Small intestine (tissue), 7 donors: ENCODE results near the gene POC1A. TPM values are rescaled to one million over a fixed set of nuclear protein-coding genes. Genes with fewer than 3 reads are reported as not detected.
A peak's percentile ranks its signal among the peaks of the same experiment; 100 is the strongest.

ENCODE experiments used
- DNase-seq, 2 donors: peaks; one replicate each; pipeline versions ENCODE4 v3.0.0 to v3.0.0-alpha.2; 2013
- FAIRE-seq: peaks from 2 replicates; lab custom pipeline; 2012; peaks lifted over from hg19 to GRCh38; lab: Jason Lieb, UNC
- H3K27ac ChIP-seq, 3 donors: one replicate each; pipeline ENCODE4 v1.5.1; 2013; ENCODE audit warnings: low read length in 2 of 3, mild to moderate bottlenecking in 2 of 3, control low read depth in 1 of 3, inconsistent platforms in 1 of 3, low read depth in 1 of 3, moderate library complexity in 1 of 3
- H3K27me3 ChIP-seq, 3 donors: one replicate each; pipeline ENCODE4 v1.6.1; 2013; ENCODE audit warnings: low read length in 3 of 3, inconsistent platforms in 1 of 3; ENCODE audit not compliant: control insufficient read depth in 3 of 3, insufficient read depth in 3 of 3
- H3K36me3 ChIP-seq, 3 donors: one replicate each; pipeline ENCODE4 v1.6.1; 2013; ENCODE audit warnings: low read length in 3 of 3, inconsistent platforms in 1 of 3, low read depth in 1 of 3, mild to moderate bottlenecking in 1 of 3, moderate library complexity in 1 of 3; ENCODE audit not compliant: control insufficient read depth in 3 of 3, insufficient read depth in 2 of 3
- H3K4me1 ChIP-seq, 3 donors: one replicate each; pipeline ENCODE4 v1.6.1; 2013; ENCODE audit warnings: low read length in 2 of 3, inconsistent platforms in 1 of 3, low read depth in 1 of 3, mild to moderate bottlenecking in 1 of 3, moderate library complexity in 1 of 3; ENCODE audit not compliant: control insufficient read depth in 3 of 3, insufficient read depth in 2 of 3
- H3K4me3 ChIP-seq, 3 donors: one replicate each; pipeline ENCODE4 v1.5.1; 2013; ENCODE audit warnings: low read length in 3 of 3, control low read depth in 1 of 3, inconsistent platforms in 1 of 3, low read depth in 1 of 3, mild to moderate bottlenecking in 1 of 3, moderate library complexity in 1 of 3
- H3K9me3 ChIP-seq, 2 donors: one replicate each; pipeline ENCODE4 v1.6.1; 2013; ENCODE audit warnings: low read depth in 1 of 2, low read length in 1 of 2; ENCODE audit not compliant: control insufficient read depth in 2 of 2, insufficient read depth in 1 of 2
- WGBS, 3 donors: extraction: QIAGEN DNeasy Blood & Tissue Kit; methylation state at CpG; one replicate each; pipeline ENCODE4 v1.1.7; 2013; 5-methylcytosine and 5-hydroxymethylcytosine counted together
- polyA plus RNA-seq, 4 donors: library from polyadenylated mRNA; stranded (reverse) in 3 of 4; unstranded in 1 of 4; fragments of 200-250 nt in 3 of 4; fragments of 120-200 nt in 1 of 4; gene quantifications; one replicate each; pipeline versions ENCODE4 v1.2.1 to v1.2.3, GENCODE V29; 2013
- donor health status: healthy with polysubstance abuse.
- donor health status: control.
- donor health status: control.
- donor health status: Bipolar disorder and iron deficiency.
- donor health status: healthy.

The POC1A gene
- polyA plus RNA-seq, 4 donors, result 2.7 to 19.4 (median 4.8) TPM

DNA sequence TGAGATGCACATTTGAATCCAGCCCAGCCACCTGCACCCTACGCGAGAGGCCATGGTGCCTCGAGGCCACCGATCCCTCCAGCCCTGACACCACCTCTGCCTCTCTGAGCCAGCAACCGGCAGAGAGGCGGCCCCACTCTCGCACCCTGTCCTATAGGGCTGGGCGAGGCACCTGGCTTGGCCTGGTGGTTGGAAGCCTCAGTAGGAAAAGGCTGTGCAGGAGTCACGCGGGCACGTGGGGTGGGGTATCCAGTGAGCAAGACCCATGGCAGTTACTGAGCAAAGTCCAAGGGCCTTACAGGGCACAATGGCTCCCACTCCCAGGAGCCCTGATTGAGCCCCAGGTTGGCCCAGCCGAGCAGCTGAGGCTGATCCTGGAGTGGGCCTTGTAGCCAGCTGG lies 85.5 kb downstream of the POC1A start:
- WGBS, 3 donors, result 36 to 71% (median 60%) methylated on average over 11 to 12 of the region's 12 CpGs
- peaks cover 0 to 20% (median 2%) of the 10 kb centered on the region in 3 donors for H3K4me1 ChIP-seq
- no peak overlapping the region for H3K4me3 ChIP-seq
- no peaks in the 10 kb centered on the region for H3K9me3 ChIP-seq
- FAIRE-seq (no peak), DNase-seq (peak; percentile 66 to 83)
- H3K27me3 ChIP-seq, result no peaks in the 10 kb centered on the region
- peak overlapping the region in 1 of 3 donors; percentile 54 for H3K27ac ChIP-seq
- H3K36me3 ChIP-seq, result peaks cover 0 to 2% (median 0%) of the 10 kb centered on the region in 3 donors

DNA sequence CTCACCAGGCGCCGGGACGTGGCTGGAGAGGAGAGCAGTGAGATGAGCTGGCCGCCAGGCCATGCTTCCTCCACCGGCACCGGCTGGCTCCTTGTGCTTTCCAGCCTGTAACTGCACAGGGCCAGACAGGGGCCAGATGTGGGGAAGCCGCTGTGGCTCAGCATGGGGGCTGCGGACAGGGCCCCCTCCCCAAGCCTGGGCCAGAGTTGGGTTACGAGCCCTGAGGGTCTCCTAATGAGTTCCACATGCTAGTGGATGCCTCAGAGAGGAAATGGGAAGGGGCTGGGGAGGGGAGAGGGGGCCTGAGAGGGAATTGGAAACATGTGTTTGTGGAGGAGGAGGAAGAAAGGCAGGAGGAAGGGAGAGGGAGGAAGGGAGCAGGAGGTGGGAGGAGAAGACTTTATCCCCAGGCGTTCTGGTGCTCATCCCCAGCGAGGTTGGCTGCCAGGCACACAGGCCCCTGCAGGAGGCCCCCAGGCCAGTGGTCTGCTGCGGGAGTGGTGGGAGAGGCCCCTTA lies 86.1 kb downstream of the POC1A start:
- H3K27ac ChIP-seq, result peak overlapping the region in 1 of 3 donors; percentile 55
- no peak for FAIRE-seq
- no peak overlapping the region for H3K4me3 ChIP-seq
- no peak for DNase-seq
- no peaks in the 10 kb centered on the region for H3K27me3 ChIP-seq
- no peaks in the 10 kb centered on the region for H3K9me3 ChIP-seq
- peaks cover 0 to 20% (median 2%) of the 10 kb centered on the region in 3 donors for H3K4me1 ChIP-seq
- H3K36me3 ChIP-seq, result peaks cover 0 to 2% (median 0%) of the 10 kb centered on the region in 3 donors
- WGBS, 3 donors, result 73 to 94% (median 86%) methylated on average over 12 of the region's 12 CpGs

DNA sequence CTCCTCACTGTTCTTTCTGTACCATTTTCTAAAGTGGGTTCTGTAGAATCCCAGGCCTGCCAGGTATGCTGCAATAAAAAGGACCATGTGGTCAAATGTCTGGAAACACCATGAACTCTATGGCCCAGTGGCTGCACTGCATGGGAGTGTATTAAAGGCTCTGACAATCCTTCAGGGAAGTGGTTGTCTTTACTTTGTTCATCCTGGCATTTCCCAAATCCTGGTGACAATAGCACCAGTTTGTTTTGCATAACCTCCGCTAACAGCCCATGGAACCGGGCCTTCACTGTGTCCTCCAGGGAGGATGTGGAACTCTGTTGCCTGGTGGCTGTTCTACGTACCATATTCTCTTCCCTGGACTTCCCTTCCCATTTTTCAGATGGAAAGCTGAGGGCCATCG lies 86.7 kb downstream of the POC1A start:
- Histone ChIP-seq H3K27ac (peak overlapping the region in 1 of 3 donors; percentile 55), H3K4me1 (peaks cover 0 to 20% (median 2%) of the 10 kb centered on the region in 3 donors), H3K27me3 (no peaks in the 10 kb centered on the region), H3K9me3 (no peaks in the 10 kb centered on the region), H3K4me3 (no peak overlapping the region), H3K36me3 (peaks cover 0 to 2% (median 0%) of the 10 kb centered on the region in 3 donors)
- WGBS, 3 donors, result 89 to 94% (median 94%) methylated on average over 4 of the region's 4 CpGs
- FAIRE-seq (no peak), DNase-seq (no peak)

DNA sequence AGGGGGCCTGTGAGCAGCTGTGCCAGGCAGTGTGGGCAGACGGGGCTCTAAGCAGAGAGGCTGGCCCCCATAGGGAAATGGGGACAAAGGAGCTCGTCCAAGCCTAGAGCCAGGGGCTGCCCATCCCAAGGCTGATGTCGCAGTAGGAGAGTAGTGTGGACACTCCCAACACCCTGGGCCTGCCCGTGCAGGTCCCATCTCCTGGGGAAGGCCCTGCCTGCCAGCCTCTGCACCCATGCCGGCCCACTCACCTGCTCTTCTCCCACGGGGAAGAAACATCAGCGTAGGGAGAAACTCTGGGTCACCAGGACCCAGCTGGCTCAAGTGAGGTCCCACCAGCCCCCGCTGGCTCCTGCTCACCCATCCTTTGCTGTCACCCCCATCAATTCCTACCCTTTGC lies 87.2 kb downstream of the POC1A start:
- FAIRE-seq (no peak), DNase-seq (no peak)
- peaks cover 0 to 20% (median 2%) of the 10 kb centered on the region in 3 donors for H3K4me1 ChIP-seq
- H3K9me3 ChIP-seq, result no peaks in the 10 kb centered on the region
- H3K27me3 ChIP-seq, result no peaks in the 10 kb centered on the region
- 92 to 95% (median 94%) methylated on average over 7 to 8 of the region's 8 CpGs for WGBS, 3 donors
- H3K27ac ChIP-seq, result no peak overlapping the region
- no peak overlapping the region for H3K4me3 ChIP-seq
- H3K36me3 ChIP-seq, result peaks cover 0 to 2% (median 0%) of the 10 kb centered on the region in 3 donors

DNA sequence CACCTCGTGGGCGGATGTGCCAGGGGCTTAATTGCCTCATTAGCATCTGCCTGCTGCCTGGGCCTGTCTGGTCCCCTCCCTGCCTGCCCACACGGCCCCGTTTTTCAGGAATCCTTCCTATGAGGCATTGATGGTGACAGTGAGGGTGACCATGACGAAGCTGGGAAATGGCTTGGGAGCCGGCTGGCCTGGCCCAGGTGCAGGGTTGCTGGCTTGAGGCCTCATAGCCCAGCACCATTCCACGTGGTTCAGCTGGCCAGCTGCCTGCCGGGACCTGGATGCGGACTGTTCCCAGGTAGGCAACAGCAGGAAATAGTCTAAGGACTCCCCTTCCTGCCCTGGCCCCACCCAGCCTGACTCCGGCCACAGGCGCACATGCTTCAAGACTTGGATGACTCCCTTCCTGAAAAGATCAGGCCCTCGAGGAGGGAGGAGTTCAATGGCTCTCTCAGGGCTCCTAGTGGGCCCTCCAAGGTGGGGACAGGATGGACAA lies 88.9 kb downstream of the POC1A start:
- FAIRE-seq (no peak), DNase-seq (peak in 1 of 2 donors; percentile 28)
- Histone ChIP-seq H3K27ac (no peak overlapping the region), H3K36me3 (no peaks in the 10 kb centered on the region), H3K9me3 (no peaks in the 10 kb centered on the region), H3K27me3 (no peaks in the 10 kb centered on the region), H3K4me1 (peaks cover 0 to 20% (median 2%) of the 10 kb centered on the region in 3 donors), H3K4me3 (no peak overlapping the region)
- WGBS, 3 donors, result 31 to 59% (median 46%) methylated on average over 12 of the region's 12 CpGs

DNA sequence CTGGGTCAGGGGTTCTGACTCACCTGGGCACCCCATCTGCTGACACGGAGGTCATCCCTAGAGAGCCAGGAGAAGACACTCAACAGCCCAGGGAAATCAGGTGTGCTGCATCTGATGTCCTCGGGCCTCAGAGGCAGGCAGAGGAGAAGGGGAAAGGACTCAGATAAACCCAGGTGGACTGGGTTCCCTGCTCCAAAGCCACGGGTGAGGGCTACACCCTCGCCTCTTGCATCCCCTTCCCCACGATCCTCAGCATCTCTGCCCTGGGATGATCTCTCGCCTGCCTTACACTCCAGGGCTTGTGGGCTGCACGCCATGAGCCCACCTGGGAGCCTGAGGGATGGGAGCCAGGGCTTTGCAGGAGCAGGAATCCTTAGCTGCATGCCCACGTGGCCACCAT lies 89.7 kb downstream of the POC1A start:
- Histone ChIP-seq H3K27me3 (no peaks in the 10 kb centered on the region), H3K4me3 (no peak overlapping the region), H3K4me1 (peaks cover 0 to 20% (median 2%) of the 10 kb centered on the region in 3 donors), H3K9me3 (no peaks in the 10 kb centered on the region), H3K27ac (no peak overlapping the region), H3K36me3 (no peaks in the 10 kb centered on the region)
- 86 to 91% (median 89%) methylated on average over 7 to 8 of the region's 8 CpGs for WGBS, 3 donors
- FAIRE-seq (no peak), DNase-seq (no peak)

DNA sequence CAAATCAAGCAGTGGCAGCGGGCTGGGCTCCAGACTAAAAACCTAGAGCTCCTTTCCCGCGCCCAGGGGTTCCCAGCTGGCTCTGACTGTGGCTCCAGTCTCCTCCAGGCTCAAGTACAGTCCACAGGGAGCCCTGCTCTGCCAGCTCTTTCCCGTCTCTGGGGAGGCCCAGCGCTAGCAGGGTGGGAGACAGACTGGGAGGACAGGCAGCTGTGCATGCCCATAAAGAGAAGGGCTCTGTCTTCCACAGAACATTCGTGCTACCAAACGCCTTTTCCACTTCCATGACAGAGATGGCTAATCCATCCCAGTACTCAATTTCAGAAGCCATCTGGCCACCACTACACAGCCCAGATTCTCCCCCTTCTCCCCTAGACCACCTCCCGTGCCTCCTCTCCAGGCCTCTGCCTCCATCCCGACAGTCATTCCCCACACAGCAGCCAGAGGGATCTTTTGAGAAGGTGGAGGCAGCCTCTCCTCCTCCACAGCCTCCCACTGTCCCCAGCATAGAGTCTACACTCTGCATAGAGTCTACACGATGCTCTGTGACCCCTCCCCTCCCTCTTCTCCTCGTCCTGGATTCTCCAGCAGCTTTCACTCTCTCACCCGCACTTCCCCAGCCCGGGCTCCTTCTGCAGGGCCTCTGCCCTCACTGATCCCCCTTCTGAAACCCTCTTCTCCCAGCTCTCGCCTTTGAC lies 91.0 kb downstream of the POC1A start:
- Histone ChIP-seq H3K27me3 (no peaks in the 10 kb centered on the region), H3K36me3 (no peaks in the 10 kb centered on the region), H3K4me3 (no peak overlapping the region), H3K9me3 (no peaks in the 10 kb centered on the region), H3K4me1 (peaks cover 0 to 10% (median 0%) of the 10 kb centered on the region in 3 donors), H3K27ac (no peak overlapping the region)
- 78 to 81% (median 80%) methylated on average over 14 of the region's 14 CpGs for WGBS, 3 donors
- no peak for DNase-seq
- FAIRE-seq, result no peak

DNA sequence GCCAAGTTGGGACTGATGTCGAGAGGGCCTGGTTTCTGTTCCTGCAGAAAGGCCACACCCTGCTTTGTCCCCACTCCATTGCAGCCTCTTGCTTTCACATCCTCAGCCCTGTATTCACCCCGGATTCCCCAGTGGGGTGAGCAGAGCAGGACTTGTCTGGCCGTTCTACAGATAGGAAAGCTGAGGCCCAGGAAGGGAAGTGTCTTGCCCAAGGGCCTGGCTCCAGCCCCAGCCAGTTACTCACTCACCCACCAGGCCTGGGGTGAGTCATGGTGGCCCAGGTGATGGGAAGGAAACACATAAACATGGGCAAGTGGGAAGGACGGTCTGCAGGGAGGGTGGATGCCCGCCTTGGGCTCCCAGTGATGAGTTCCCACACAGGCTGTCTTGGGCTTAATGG lies 91.7 kb downstream of the POC1A start:
- Histone ChIP-seq H3K4me1 (peaks cover 0 to 10% (median 0%) of the 10 kb centered on the region in 3 donors), H3K4me3 (no peak overlapping the region), H3K9me3 (no peaks in the 10 kb centered on the region), H3K36me3 (no peaks in the 10 kb centered on the region), H3K27me3 (no peaks in the 10 kb centered on the region), H3K27ac (no peak overlapping the region)
- WGBS, 3 donors, result 50 to 66% (median 57%) methylated on average over 5 of the region's 5 CpGs
- FAIRE-seq (no peak), DNase-seq (no peak)
